Esophagus (tissue), 2 donors: ENCODE measurements around the gene FLCN. TPM values are rescaled to one million over a fixed set of nuclear protein-coding genes. Genes with fewer than 3 reads are reported as not detected.
"Not testable (repeated sequence)": the region's sequence is repeated elsewhere in the genome, so short reads cannot be mapped to it uniquely, and the experiment has no call there.

ENCODE experiments used
- H3K27ac ChIP-seq, 2 donors: one replicate each; pipeline ENCODE4 v1.5.1; 2013; ENCODE audit warnings: low read depth in 2 of 2, mild to moderate bottlenecking in 2 of 2, inconsistent platforms in 1 of 2, low read length in 1 of 2, moderate library complexity in 1 of 2
- H3K27me3 ChIP-seq, 2 donors: one replicate each; pipeline ENCODE4 v1.6.1; 2013; ENCODE audit warnings: low read length in 2 of 2, control low read depth in 1 of 2, mild to moderate bottlenecking in 1 of 2; ENCODE audit not compliant: insufficient read depth in 2 of 2, control insufficient read depth in 1 of 2
- H3K36me3 ChIP-seq, 2 donors: one replicate each; pipeline ENCODE4 v1.6.1; 2013; ENCODE audit warnings: low read length in 1 of 2; ENCODE audit not compliant: control insufficient read depth in 2 of 2, insufficient read depth in 2 of 2
- H3K4me1 ChIP-seq, 2 donors: one replicate each; pipeline ENCODE4 v1.6.1; 2013; ENCODE audit warnings: low read length in 1 of 2; ENCODE audit not compliant: control insufficient read depth in 2 of 2, insufficient read depth in 2 of 2
- H3K4me3 ChIP-seq, 2 donors: one replicate each; pipeline ENCODE4 v1.5.1; 2013; ENCODE audit warnings: low read length in 2 of 2, mild to moderate bottlenecking in 2 of 2, low read depth in 1 of 2, moderate library complexity in 1 of 2
- H3K9me3 ChIP-seq, 2 donors: one replicate each; pipeline ENCODE4 v1.6.1; 2013; ENCODE audit warnings: mild to moderate bottlenecking in 2 of 2, low read depth in 1 of 2, low read length in 1 of 2, moderate library complexity in 1 of 2; ENCODE audit not compliant: control insufficient read depth in 2 of 2, insufficient read depth in 1 of 2
- WGBS, 2 donors: extraction: QIAGEN DNeasy Blood & Tissue Kit; methylation state at CpG; one replicate each; pipeline ENCODE4 v1.1.7; 2013; 5-methylcytosine and 5-hydroxymethylcytosine counted together
- polyA plus RNA-seq, 2 donors: library from polyadenylated mRNA; stranded (reverse); fragments of 200-250 nt; gene quantifications; one replicate each; pipeline ENCODE4 v1.2.3, GENCODE V29; 2013
- donor health status: healthy with polysubstance abuse.
- donor health status: Bipolar disorder and iron deficiency.

The FLCN gene
- polyA plus RNA-seq, 2 donors = 10.3 to 16.3 TPM

GRCh38 chr17:17195466-17195865, 41.5 kb downstream of the FLCN start:
- not testable (repeated sequence) for H3K27me3 ChIP-seq, H3K36me3 ChIP-seq, H3K4me3 ChIP-seq, H3K9me3 ChIP-seq, H3K27ac ChIP-seq, H3K4me1 ChIP-seq
- WGBS, 2 donors = 92 to 94% methylated on average over 5 of the region's 5 CpGs

- WGBS, 2 donors = 55 to 61% methylated on average over 10 of the region's 10 CpGs
- H3K9me3 ChIP-seq = no peaks in the 10 kb centered on the region
- no peaks in the 10 kb centered on the region for H3K27me3 ChIP-seq
- H3K27ac ChIP-seq = peak overlapping the region in 1 of 2 donors; percentile 65
- peaks cover 0 to 6% of the 10 kb centered on the region in 2 donors for H3K4me1 ChIP-seq
- H3K4me3 ChIP-seq = no peak overlapping the region
- peaks cover 0 to 7% of the 10 kb centered on the region in 2 donors for H3K36me3 ChIP-seq
Measured at GRCh38 chr17:17191961-17192381, 45.0 kb downstream of the FLCN start.

GRCh38 chr17:17191346-17191792, 45.6 kb downstream of the FLCN start:
- H3K9me3 ChIP-seq = no peaks in the 10 kb centered on the region
- peaks cover 5 to 12% of the 10 kb centered on the region in 2 donors for H3K4me1 ChIP-seq
- peak overlapping the region; percentile 22 to 48 for H3K27ac ChIP-seq
- WGBS, 2 donors = 70 to 77% methylated on average over 11 of the region's 11 CpGs
- no peak overlapping the region for H3K4me3 ChIP-seq
- peaks cover 0 to 10% of the 10 kb centered on the region in 2 donors for H3K36me3 ChIP-seq
- H3K27me3 ChIP-seq = no peaks in the 10 kb centered on the region

- Histone ChIP-seq H3K9me3 (no peaks in the 10 kb centered on the region), H3K27me3 (no peaks in the 10 kb centered on the region), H3K4me3 (no peak overlapping the region), H3K4me1 (peaks cover 7 to 12% of the 10 kb centered on the region in 2 donors), H3K27ac (no peak overlapping the region), H3K36me3 (peaks cover 0 to 10% of the 10 kb centered on the region in 2 donors)
- 77 to 82% methylated on average over 7 of the region's 7 CpGs for WGBS, 2 donors
Measured at GRCh38 chr17:17190188-17190587, 46.8 kb downstream of the FLCN start.

- H3K27me3 ChIP-seq = no peaks in the 10 kb centered on the region
- no peak overlapping the region for H3K27ac ChIP-seq
- 51 to 57% methylated on average over 4 of the region's 4 CpGs for WGBS, 2 donors
- no peak overlapping the region for H3K4me3 ChIP-seq
- peaks cover 7 to 14% of the 10 kb centered on the region in 2 donors for H3K4me1 ChIP-seq
- H3K36me3 ChIP-seq = peaks cover 0 to 10% of the 10 kb centered on the region in 2 donors
- no peaks in the 10 kb centered on the region for H3K9me3 ChIP-seq
Measured at GRCh38 chr17:17189559-17189958, 47.4 kb downstream of the FLCN start.

GRCh38 chr17:17188586-17188985, 48.4 kb downstream of the FLCN start:
- no peaks in the 10 kb centered on the region for H3K27me3 ChIP-seq
- H3K36me3 ChIP-seq = peaks cover 0 to 12% of the 10 kb centered on the region in 2 donors
- no peak overlapping the region for H3K27ac ChIP-seq
- 91 to 96% methylated on average over 4 of the region's 4 CpGs for WGBS, 2 donors
- H3K4me1 ChIP-seq = peaks cover 7 to 14% of the 10 kb centered on the region in 2 donors
- no peaks in the 10 kb centered on the region for H3K9me3 ChIP-seq
- no peak overlapping the region for H3K4me3 ChIP-seq

GRCh38 chr17:17186551-17187505, 50.1 kb downstream of the FLCN start:
- Histone ChIP-seq H3K4me3 (no peak overlapping the region), H3K9me3 (no peaks in the 10 kb centered on the region), H3K27me3 (no peaks in the 10 kb centered on the region), H3K36me3 (peaks cover 0 to 21% of the 10 kb centered on the region in 2 donors), H3K4me1 (peaks cover 7 to 14% of the 10 kb centered on the region in 2 donors), H3K27ac (peak overlapping the region; percentile 64 to 67)
- WGBS, 2 donors = 60% methylated on average over 14 of the region's 14 CpGs

- no peak overlapping the region for H3K4me3 ChIP-seq
- peaks cover 7 to 12% of the 10 kb centered on the region in 2 donors for H3K4me1 ChIP-seq
- H3K27me3 ChIP-seq = no peaks in the 10 kb centered on the region
- peaks cover 5 to 17% of the 10 kb centered on the region in 2 donors for H3K36me3 ChIP-seq
- 22 to 30% methylated on average over 3 of the region's 3 CpGs for WGBS, 2 donors
- peak overlapping the region; percentile 64 to 67 for H3K27ac ChIP-seq
- H3K9me3 ChIP-seq = no peaks in the 10 kb centered on the region
Measured at GRCh38 chr17:17186051-17186450, 50.9 kb downstream of the FLCN start.

GRCh38 chr17:17184985-17185757, 51.8 kb downstream of the FLCN start:
- Histone ChIP-seq H3K36me3 (peaks cover 5 to 26% of the 10 kb centered on the region in 2 donors), H3K27ac (peak overlapping the region; percentile 4 to 49), H3K4me1 (peaks cover 7 to 19% of the 10 kb centered on the region in 2 donors)
- 65 to 72% methylated on average over 13 of the region's 13 CpGs for WGBS, 2 donors
- not testable (repeated sequence) for H3K9me3 ChIP-seq, H3K4me3 ChIP-seq, H3K27me3 ChIP-seq
